HEK293T (cell line): ENCODE data around the gene ZNF474.

ENCODE experiments used
- BHLHE40 ChIP-seq: fragments of 450-650 bp; IDR thresholded peaks from 2 replicates; pipeline ENCODE4 v1.6.1; 2016; ENCODE audit warnings: mild to moderate bottlenecking, moderate library complexity, borderline replicate concordance
- CTBP1 ChIP-seq: fragments of 450-650 bp; IDR thresholded peaks from 2 replicates; pipeline ENCODE4 v1.6.1; 2016; ENCODE audit warnings: borderline replicate concordance
- ELF4 ChIP-seq: fragments of 450-650 bp; IDR thresholded peaks from 2 replicates; pipeline ENCODE4 v1.6.1; 2017; ENCODE audit warnings: antibody characterized with exemption
- FOXA1 ChIP-seq: fragments of 450-650 bp; IDR thresholded peaks from 2 replicates; pipeline ENCODE4 v1.6.1; 2016; ENCODE audit warnings: mild to moderate bottlenecking
- FOXM1 ChIP-seq: fragments of 450-650 bp; IDR thresholded peaks from 2 replicates; pipeline ENCODE4 v1.6.1; 2017; ENCODE audit warnings: mild to moderate bottlenecking, borderline replicate concordance
- HDGF ChIP-seq: fragments of 450-650 bp; IDR thresholded peaks from 2 replicates; pipeline ENCODE4 v1.6.1; 2017; ENCODE audit warnings: antibody characterized with exemption, borderline replicate concordance
- L3MBTL2 ChIP-seq: fragments of 450-650 bp; conservative IDR thresholded peaks from 2 replicates; pipeline ENCODE4 v1.6.1; 2016; ENCODE audit warnings: mild to moderate bottlenecking
- SP1 ChIP-seq: fragments of 450-650 bp; IDR thresholded peaks from 2 replicates; pipeline ENCODE4 v1.6.1; 2017
- TARDBP ChIP-seq: fragments of 450-650 bp; IDR thresholded peaks from 2 replicates; pipeline ENCODE4 v1.6.1; 2016

GRCh38 chr5:122138356-122138755 lies 9.0 kb downstream of the ZNF474 start:
- TF ChIP-seq TARDBP (no peak), BHLHE40 (no peak), FOXM1 (no peak), FOXA1 (no peak), SP1 (no peak), HDGF (no peak), ELF4 (no peak), CTBP1 (no peak), L3MBTL2 (no peak)
